ENCODE measurements around the gene SVIL. TPM values are rescaled to one million over a fixed set of nuclear protein-coding genes. Genes with fewer than 3 reads are reported as not detected.

SVIL gene
- total RNA-seq, 1 experiment from 2014 or later = 15.3 TPM

DNA sequence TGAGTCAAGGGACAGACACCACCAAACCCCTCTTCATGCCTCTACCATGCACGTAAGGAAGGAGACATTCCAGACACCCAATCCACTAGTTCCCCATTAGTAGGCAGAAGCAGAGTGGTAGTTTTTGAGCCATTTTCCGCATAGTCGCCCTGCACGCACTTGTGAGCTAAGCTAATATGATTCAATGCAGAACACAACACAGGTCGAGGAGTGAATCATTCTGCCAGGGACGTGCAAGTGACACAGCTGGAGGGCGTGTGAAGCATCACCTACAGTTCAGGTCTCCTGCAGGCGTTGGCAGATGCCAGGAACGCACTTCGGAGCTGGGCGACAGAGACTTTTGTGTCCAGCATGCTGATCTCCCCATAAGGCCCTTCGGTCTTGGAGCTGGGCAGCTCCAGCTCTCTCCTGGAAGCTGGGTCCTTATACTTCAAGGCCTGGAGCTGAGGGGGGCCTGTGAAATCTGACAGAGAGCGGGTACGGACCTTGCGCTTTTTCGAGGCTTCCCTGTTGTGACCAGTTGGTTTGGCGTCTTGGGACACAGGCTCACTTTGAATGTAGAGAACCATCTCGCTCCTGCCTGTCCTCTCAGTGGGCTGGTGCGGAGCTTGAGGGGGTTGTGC, 102.4 kb downstream of the SVIL start:
- Mint-ChIP-seq H3K27me3 (ENCODE audit: low read depth) (no peaks in the 10 kb centered on the region), H3K9me3 (no peaks in the 10 kb centered on the region), H3K4me3 (no peak overlapping the region), H3K36me3 (ENCODE audit: insufficient read depth in 1 of 3, low read depth in 3 of 3) (peaks cover 0 to 9% (median 0%) of the 10 kb centered on the region in 3 experiments; a peak in 3 of 7 replicates), H3K27ac (no peak overlapping the region), H3K4me1 (peaks cover 33 to 34% of the 10 kb centered on the region in 2 experiments)
- TF ChIP-seq, protein P1, sequence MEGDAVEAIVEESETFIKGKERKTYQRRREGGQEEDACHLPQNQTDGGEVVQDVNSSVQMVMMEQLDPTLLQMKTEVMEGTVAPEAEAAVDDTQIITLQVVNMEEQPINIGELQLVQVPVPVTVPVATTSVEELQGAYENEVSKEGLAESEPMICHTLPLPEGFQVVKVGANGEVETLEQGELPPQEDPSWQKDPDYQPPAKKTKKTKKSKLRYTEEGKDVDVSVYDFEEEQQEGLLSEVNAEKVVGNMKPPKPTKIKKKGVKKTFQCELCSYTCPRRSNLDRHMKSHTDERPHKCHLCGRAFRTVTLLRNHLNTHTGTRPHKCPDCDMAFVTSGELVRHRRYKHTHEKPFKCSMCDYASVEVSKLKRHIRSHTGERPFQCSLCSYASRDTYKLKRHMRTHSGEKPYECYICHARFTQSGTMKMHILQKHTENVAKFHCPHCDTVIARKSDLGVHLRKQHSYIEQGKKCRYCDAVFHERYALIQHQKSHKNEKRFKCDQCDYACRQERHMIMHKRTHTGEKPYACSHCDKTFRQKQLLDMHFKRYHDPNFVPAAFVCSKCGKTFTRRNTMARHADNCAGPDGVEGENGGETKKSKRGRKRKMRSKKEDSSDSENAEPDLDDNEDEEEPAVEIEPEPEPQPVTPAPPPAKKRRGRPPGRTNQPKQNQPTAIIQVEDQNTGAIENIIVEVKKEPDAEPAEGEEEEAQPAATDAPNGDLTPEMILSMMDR (conservative IDR thresholded peaks at IDR 0.05) = no peak
- Histone ChIP-seq H4K20me1 (ENCODE audit: control insufficient read depth, insufficient read depth, insufficient read length) (no peaks in the 10 kb centered on the region), H3K4me1 (ENCODE audit: insufficient read depth, low read length) (no peaks in the 10 kb centered on the region; the same call in 1 of the 2 replicates), H3K79me1 (ENCODE audit: insufficient read depth, low read depth, low read length, poor library complexity, severe bottlenecking) (no peaks in the 10 kb centered on the region), H2BK20ac (ENCODE audit: low read depth, low read length, poor library complexity, severe bottlenecking) (no peak overlapping the region), H2AK5ac (ENCODE audit: insufficient read length, low read length) (no peak overlapping the region), H2BK12ac (ENCODE audit: insufficient read length, low read depth, low read length) (no peak overlapping the region), H2AFZ (ENCODE audit: low read length) (no peak overlapping the region), H4K8ac (replicated peaks; ENCODE audit: insufficient read length, low read depth, low read length) (no peak overlapping the region), H3K23ac (ENCODE audit: insufficient read length, low read depth, low read length) (no peak overlapping the region), H3T11ph (ENCODE audit: low read length) (no peak overlapping the region), H2BK120ac (ENCODE audit: low read depth, low read length, poor library complexity, severe bottlenecking) (no peak overlapping the region), H3K79me2 (ENCODE audit: insufficient read depth, low read length) (no peaks in the 10 kb centered on the region), H2BK5ac (ENCODE audit: insufficient read length, low read length) (no peak overlapping the region), H3K18ac (ENCODE audit: insufficient read length, low read depth, low read length) (no peak overlapping the region), H3K23me2 (ENCODE audit: insufficient read length, low read depth, low read length, poor library complexity, severe bottlenecking) (no peaks in the 10 kb centered on the region), H3K56ac (ENCODE audit: insufficient read length, low read depth, low read length) (no peak overlapping the region), H2BK15ac (ENCODE audit: low read depth, low read length) (no peak overlapping the region), H3K4me2 (ENCODE audit: insufficient read depth, insufficient read length, low read length) (no peak overlapping the region), H4K91ac (ENCODE audit: insufficient read length, low read depth, low read length) (no peak overlapping the region), H3K14ac (ENCODE audit: insufficient read depth, low read length) (no peak overlapping the region), H4K5ac (ENCODE audit: insufficient read length, low read depth, low read length) (no peak overlapping the region), H3K27me3 (ENCODE audit: insufficient read depth, low read length) (no peaks in the 10 kb centered on the region), H3K27ac (ENCODE audit: insufficient read length, low read depth, low read length) (no peak overlapping the region), H3K9me3 (ENCODE audit: control insufficient read depth, low read depth, low read length) (no peaks in the 10 kb centered on the region), H3K9ac (ENCODE audit: extremely low read depth, insufficient read length, low read length) (no peak overlapping the region), H3K4ac (ENCODE audit: low read depth, low read length) (no peak overlapping the region)
- WGBS (ENCODE audit: extremely low coverage, insufficient read length, low lambda C conversion rate) = no CpG with 5 or more reads among the region's 19 CpGs
- no peak for DNase-seq
